HG03571 (cell line): ENCODE data around the gene RASD2.
"Not testable (repeated sequence)": the region's sequence is repeated elsewhere in the genome, so short reads cannot be mapped to it uniquely, and the experiment has no call there.

ENCODE experiments used
- ATAC-seq: cut with Tn5 transposase; IDR thresholded peaks from one replicate; pipeline ENCODE4 v1.9.1; 2021; ENCODE audit not compliant: unreplicated experiment

Gene RASD2, protein sequence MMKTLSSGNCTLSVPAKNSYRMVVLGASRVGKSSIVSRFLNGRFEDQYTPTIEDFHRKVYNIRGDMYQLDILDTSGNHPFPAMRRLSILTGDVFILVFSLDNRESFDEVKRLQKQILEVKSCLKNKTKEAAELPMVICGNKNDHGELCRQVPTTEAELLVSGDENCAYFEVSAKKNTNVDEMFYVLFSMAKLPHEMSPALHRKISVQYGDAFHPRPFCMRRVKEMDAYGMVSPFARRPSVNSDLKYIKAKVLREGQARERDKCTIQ

DNA sequence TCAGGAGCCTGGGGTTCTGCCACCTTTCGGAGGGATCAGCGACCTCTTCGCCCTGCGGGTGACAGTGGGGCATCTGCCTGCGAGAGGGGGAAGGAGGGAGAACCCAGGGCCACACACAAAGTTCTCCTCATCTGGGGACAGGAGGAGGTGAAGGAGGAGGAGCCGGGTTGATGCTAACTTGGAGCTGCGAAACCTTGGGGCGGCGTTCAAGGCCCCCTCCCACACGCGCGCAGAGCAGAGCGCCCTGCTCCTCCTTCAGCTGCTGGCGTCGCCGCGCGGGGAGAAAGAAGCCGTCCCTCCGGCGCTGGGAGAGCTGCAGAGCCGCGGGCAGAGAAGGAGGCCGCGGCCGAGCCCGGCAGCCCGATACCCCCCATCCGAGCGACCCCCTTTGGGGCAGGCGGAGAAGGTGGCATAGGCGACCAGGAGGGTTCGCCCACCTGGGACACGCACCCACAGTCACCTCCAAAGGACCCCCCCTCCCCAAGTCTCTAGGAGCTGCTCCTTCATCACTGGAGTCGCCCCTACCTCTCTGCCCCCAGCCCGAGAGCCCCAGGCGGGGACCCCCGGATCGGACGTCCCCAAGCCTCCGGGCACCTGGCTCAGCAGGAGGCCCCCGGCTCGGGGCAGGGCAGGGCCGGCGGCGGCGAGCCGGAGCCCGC, at the start of gene RASD2:
Gene RASD2, plus strand, starts transcription at position 237 of the 659 bp plus-strand sequence. CDS start 5,979 bp downstream, outside the sequence.
- no peak for ATAC-seq

DNA sequence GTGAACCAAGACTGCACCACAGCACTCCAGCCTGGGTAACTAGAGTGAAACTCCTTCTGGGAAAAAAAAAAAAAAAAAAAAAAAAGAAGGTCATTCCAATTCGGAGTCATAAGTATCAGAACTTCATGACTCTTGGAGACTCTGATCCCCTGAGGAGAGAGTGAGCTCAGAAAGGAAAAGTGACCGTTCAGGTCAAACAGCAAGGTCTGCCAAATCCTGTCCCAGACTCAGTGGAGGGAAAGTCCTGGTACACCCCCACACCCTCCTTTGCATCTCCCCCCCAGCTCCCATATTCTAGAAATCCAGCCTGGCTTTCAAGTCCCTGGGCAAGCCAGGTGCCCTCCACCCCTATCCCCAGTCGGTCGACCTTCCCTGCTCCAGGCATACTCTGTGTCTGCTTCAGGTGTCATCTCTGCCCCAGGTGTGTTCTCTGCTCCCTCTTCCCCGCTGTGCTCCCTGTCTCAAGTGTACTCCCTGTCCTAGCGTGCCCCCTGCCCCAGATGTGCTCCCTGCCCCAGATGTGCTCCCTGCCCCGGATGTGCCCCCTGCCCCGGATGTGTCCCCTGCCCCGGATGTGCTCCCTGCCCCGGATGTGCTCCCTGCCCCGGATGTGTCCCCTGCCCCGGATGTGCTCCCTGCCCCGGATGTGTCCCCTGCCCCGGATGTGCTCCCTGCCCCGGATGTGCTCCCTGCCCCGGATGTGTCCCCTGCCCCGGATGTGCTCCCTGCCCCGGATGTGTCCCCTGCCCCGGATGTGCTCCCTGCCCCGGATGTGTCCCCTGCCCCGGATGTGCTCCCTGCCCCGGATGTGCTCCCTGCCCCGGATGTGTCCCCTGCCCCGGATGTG, 49.3 kb upstream of the RASD2 start:
- not testable (repeated sequence) for ATAC-seq

DNA sequence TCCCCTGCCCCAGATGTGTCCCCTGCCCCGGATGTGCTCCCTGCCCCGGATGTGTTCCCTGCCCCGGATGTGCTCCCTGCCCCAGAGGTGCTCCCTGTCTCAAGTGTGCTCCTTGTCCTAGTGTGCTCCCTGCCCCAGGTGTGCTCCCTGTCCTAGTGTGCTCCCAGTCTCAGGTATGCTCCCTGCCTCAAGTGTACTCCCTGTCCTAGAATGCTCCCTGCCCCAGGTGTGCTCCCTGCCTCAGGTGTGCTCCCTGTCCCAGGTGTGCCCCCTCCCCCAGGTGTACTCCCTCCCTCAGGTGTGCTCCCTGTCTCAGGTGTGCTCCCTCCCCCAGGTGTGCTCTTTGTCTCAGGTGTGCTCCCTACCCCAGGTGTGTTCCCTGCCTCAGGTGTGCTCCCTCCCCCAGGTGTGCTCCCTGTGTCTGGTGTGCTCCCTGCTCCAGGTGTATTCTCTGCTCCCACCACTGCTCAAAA, 48.7 kb upstream of the RASD2 start:
- ATAC-seq, result no peak

DNA sequence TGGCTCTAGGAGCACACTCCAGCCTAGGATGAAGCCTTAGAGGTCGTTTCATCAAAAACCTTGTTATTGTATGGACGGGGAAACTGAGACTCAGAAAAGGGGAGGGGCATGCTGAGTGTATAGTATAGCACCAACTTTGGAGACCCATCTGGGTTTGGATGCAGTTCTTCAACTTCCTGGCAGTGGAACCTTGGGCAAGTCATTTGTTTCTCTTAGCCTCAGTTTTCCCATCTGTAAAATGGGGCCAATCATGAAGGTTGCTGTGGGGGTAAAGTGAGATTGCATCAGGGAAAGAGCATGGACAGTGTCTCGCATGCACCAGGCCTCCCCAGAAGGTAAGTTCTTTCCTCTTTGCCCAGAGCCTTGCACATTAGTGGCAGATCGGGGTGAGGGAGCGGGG, 47.6 kb upstream of the RASD2 start:
- ATAC-seq, result no peak

DNA sequence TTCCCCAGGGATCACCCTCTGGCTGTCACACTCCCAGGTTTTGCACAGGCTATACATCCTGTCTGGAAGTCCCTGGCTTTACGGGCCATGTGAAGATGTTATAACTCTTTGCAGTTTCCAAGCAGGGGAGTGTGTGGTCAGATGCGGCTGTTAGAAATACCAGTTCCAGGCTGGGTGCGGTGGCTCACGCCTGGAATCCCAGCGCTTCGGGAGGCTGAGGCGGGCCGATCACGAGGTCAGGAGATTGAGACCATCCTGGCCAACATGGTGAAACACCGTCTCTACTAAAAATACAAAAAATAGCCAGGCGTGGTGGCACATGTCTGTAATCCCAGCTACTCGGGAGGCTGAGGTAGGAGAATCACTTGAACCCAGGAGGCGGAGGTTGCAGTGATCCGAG, 44.9 kb upstream of the RASD2 start:
- ATAC-seq, result not testable (repeated sequence)

DNA sequence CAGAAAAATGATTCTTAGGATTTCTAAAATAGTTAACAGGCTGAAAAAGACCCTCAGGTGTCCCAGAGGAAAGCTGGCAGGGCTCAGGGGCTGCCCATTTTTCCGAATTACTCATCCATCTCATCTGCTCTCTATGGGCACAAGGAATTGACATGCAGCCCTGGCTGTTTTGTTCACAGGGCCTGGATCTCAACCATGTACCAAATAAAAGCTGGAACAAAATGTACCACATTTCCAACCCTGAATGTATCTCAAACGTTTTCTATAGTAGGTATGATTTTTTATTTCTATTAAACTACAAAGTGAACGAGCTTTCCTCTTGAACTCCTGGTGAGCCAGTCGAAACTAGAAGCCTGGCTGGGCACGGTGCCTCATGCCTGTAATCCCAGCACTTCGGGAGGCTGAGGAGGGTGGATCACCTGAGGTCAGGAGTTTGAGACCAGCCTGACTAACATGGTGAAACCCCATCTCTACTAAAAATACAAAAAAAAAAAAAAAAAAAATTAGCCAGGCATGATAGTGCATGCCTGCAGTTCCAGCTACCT, 43.8 kb upstream of the RASD2 start:
- ATAC-seq, result no peak

DNA sequence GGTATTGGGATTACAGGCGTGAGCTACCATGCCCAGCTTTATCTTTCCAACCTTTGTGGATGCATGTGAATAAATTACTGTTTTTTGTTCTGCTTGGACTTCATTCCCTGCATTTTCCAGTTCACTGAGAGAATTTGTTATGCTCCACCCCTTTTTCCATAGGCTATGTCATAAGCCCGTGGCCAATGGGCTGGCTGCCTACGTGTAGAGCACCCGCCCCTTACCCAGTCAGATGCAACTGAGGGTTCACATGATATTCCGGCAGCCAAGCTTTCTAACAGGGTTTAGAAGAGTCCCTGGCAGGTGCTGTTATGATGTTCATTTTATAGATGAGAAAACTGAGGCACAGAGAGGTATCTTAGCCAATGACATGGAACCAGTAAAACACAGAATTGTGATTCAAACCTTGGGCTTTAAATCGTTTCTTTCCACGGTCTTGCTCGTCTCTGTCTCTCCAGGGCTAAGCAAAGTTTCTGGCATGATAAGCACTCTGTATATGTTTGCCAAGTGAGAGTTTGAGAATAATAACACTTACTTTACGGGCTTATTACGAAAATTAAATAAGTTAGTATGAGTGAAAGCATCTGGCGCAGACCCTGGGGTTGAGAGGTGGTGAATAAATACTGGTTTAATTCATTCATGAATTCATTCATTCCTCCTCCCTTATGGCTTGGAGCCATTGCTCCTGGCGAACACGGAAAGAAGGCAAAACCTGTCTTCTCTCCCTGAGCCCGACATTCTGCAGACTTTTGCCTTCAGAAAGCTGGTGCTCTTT, 42.4 kb upstream of the RASD2 start:
- ATAC-seq, result no peak

DNA sequence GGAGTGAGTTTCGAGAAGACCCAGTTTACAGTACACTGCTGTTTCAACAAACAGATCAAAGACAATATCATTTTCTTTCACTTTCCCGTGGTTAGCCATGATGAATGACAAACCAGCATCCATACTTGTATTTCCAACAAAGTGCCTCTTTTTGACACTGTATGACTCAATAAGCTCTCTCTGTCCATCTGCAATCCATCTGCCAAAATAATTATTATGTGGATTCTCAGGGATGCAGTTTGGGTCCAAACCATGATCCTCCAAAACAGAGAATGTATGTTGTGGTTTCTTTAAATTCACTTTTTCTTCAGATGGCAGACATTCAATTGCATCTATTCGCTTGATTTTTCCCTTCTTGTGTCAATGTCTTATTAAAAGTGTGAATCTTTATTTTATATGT, 37.8 kb upstream of the RASD2 start:
- ATAC-seq, result no peak

DNA sequence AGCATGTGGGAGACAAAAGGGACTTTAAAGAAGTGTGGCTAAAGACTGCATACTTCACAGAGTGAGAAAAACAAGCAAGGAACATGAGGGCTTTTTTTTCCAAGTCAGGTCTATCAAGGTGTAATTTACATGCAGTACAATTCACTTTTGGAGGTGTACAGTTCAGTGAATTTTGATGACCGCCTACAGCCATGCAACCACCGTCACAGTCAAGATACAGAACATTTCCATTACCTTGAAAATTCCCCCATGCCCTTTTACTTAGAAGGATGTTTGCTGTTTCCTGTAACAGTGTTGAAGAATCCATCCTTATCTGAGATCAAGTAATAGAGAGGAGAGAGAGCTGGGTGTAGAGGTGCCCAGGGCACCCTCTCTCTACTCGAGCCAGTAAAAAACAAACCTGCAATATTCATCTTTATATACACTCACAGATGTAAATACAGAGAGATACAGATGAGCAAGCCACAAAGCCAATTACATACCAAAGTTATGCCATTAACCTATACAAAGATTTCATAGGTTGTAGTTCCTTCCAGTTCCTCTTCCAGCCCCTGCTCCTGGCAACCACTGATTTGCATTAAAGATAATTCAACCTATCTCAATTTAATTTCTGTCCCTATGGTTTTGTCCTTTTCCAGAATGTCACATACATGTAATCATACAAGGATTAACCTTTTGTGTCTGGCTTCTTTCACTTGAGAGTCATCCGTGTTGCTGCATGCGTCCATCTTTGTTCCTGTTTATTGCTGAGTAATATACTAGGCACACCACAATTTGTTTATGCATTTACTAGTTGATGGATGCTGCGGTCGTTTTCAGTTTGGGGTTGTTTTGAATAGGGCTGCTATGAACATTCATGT, 35.0 kb upstream of the RASD2 start:
- no peak for ATAC-seq

DNA sequence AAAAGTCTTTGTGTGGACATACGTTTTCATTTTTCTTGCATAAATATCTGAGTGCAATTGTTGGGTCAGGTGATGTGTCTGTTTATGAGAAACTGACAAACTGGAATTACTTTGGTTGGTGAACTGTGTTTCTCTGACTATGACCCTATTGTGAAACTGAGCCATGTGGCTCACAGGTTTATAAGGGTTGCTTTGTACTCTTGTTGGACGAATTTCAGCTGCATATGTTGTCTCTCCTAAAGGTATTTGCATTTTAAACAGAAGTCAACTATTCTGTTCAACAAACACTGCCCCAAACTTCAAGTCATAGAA, 34.4 kb upstream of the RASD2 start:
- no peak for ATAC-seq

DNA sequence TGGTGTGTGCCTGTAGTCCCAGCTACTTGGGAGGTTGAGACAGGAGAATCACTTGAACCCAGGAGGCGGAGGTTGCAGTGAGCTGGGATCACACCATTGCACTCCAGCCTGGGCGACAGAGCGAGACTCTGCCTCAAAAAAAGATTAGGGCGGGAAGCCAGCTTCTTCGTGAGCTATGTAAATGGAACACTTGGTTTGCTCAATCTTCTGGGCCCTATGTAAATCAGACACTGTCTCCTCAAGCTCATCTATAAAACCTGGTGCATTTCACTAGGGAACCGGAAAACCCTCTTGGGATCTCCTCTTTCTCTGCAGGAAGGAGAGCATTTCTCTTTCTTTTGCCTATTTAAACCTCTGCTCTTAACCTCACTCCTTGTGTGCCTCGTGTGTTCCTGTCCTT, 32.8 kb upstream of the RASD2 start:
- not testable (repeated sequence) for ATAC-seq

DNA sequence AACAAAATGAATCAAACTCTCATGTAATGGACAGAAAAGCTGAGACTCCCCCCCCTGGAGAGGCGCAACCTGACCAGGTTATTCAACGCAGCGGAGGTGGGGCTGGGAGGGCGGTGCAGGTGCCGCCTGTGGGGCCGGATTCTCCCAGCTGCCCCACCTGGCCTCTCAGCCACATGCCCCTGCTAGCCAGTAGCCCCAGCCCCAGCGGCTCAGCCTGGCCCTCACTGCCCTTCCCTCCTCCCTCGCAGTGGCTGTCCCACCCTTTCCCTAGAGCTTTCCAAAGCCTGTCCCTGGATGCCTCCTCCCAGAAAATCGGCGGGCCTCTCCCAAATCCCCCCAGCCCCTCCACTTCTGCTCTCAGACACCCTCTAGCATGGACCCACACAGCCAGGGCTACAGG, 31.2 kb upstream of the RASD2 start:
- no peak for ATAC-seq

DNA sequence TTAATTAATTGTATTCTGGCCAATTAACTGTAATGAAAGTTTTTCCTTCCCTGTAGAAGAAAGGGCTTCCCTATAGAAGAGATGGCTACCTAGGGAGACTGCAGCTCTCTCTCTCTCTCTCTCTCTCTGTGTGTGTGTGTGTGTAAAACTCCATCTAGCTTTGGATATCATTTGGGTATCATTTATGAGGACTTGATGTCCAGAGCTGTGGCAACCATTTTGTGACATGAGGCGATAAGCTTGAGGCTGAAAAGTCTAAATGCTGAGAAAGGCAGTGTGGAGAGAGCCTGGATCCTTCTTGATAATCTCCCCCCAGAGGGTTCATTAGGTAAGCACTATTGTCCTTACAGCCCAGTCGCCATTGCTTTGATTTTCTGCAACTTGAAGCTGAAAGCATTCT, 30.7 kb upstream of the RASD2 start:
- no peak for ATAC-seq

DNA sequence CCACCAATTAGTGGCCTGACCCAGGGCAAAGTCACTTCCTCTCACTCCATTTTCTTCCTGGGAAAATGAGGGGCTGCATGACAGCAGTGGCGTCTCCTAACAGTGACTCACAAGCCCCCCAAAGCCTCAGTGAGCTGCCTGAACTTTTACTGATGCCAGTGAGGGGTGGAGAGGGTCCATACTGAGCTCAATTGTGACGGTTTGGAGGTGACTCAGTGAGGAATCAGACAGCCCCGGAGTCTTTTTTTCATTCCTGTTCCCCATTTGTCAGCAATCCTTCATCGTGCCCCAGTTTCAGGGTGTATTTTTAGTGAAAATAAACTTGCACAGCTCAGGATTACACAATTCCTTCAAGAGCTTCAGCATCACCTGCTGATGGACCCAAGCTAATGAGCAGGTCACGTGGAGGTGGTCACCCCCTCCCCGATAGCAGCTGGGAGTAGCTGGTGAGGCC, 30.1 kb upstream of the RASD2 start:
- no peak for ATAC-seq

DNA sequence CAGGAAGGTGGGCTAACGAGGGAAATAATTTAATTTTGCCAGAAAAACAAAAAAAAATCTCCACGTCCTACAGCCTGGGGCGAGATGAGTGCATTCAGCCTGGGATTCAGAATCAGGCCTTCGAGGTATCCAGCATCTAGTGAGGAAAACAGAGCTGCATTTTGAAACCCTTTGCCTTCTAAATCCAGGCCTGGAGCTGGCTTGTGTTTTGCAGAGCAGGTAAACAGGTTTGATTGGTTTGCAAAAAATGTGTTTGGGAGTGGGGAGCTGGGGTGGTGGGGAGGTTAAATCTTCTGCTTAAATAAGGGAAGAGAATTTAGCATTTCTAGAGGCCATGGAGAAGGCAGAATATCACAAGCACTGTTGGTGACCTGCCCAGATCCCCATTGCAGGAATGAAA, 29.7 kb upstream of the RASD2 start:
- no peak for ATAC-seq

DNA sequence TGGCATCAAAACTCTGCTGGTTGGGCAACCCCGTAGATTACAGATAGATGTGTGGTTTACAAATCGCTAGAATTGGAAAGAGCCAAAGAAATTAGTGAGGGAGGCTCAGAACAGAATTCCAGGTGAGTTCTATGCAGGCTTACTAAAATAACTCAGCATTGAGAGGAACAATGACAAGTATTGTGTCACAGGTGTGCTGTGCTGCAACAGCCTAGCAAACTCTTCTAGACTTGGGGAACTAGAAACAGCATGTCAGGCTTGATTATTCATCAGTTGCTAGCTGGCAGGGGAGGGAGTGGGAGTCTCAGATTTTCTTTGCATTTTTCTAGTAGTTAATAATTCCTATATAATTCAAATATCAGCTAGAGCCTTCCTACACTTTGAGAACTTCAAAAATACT, 26.3 kb upstream of the RASD2 start:
- no peak for ATAC-seq

DNA sequence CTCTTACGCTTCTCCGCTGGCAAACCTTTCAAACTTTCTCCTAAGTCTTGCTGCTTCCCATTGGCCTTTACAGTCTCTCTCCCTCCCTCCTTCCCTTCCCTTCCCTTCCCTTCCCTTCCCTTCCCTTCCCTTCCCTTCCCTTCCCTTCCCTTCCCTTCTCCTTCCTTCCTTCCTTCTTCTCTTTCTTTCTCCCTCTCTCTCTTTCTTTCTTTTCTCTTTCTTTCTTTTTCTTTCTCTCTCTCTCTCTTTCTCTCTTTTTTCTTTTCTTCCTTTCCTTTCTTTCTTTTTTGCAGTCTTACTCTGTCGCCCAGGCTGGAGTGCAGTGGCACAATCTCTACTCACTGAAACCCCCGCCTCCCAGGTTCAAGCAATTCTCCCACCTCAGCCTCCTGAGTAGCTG, 24.7 kb upstream of the RASD2 start:
- not testable (repeated sequence) for ATAC-seq

DNA sequence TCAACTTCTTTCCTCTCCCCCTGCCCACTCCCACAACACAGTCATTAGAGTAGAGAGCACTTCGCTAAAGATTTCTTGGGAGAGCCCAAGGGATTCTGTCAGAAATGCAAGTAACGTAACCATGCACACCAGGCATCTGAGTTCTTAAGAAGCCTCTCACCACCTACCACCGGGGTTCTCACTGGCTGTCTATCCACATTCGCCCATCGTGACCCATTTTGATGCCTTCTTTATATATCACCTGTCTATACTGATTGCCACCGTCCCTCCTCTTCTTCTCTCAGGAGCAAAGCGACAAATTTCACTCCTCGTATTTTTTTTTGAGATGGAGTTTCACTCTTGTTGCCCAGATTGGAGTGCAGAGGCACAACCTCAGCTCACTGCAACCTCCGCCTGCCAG, 23.9 kb upstream of the RASD2 start:
- ATAC-seq, result no peak

DNA sequence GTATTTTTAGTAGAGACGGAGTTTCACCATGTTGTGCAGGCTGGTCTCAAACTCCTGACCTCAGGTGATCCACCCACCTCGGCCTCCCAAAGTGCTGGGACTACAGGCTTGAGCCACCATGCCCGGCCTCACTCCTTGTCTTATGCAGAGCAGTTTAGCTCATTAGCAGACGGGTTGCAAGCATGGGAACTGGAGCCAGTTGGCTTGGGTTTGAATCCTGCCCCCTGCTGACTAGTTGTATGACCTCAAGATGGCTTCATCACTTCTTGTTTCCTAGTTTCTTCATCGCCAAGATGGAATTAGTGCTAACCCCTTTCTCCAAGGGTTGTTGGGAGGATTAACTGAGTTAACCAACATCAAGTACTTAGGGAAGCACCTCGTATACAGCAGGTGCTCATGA, 23.4 kb upstream of the RASD2 start:
- ATAC-seq, result no peak
